ENCODE measurements around the gene LIPG. TPM values are rescaled to one million over a fixed set of nuclear protein-coding genes. Genes with fewer than 3 reads are reported as not detected.

LIPG gene
- total RNA-seq, 1 experiment from 2014 or later, result 6.1 TPM

GRCh38 chr18:49529596-49529995 lies 32.3 kb upstream of the LIPG start:
- no peak overlapping the region for H2BK20ac ChIP-seq (ENCODE audit: low read depth, low read length, poor library complexity, severe bottlenecking)
- peaks cover 13 to 18% of the 10 kb centered on the region in 2 experiments for H3K9me3 Mint-ChIP-seq
- H3K79me2 ChIP-seq (ENCODE audit: insufficient read depth, low read length), result no peaks in the 10 kb centered on the region
- H3K36me3 Mint-ChIP-seq (ENCODE audit: insufficient read depth in 1 of 3, low read depth in 3 of 3), result peaks cover 8 to 14% (median 11%) of the 10 kb centered on the region in 3 experiments; a peak in 6 of 7 replicates
- 0 out of 2 replicates have a peak, but pooled peaks cover 2% of the 10 kb centered on the region for H3K27me3 Mint-ChIP-seq (ENCODE audit: low read depth)
- no peak overlapping the region for H4K8ac ChIP-seq (replicated peaks; ENCODE audit: insufficient read length, low read depth, low read length)
- no peaks in the 10 kb centered on the region for H3K9me3 ChIP-seq (ENCODE audit: control insufficient read depth, low read depth, low read length)
- H4K5ac ChIP-seq (ENCODE audit: insufficient read length, low read depth, low read length), result no peak overlapping the region
- no peak overlapping the region for H3K27ac Mint-ChIP-seq
- H3K4me2 ChIP-seq (ENCODE audit: insufficient read depth, insufficient read length, low read length), result no peak overlapping the region
- no peak overlapping the region for H2AK5ac ChIP-seq (ENCODE audit: insufficient read length, low read length)
- H4K20me1 ChIP-seq (ENCODE audit: control insufficient read depth, insufficient read depth, insufficient read length), result no peaks in the 10 kb centered on the region
- H3K23ac ChIP-seq (ENCODE audit: insufficient read length, low read depth, low read length), result no peak overlapping the region
- no peak overlapping the region for H3K56ac ChIP-seq (ENCODE audit: insufficient read length, low read depth, low read length)
- H2BK12ac ChIP-seq (ENCODE audit: insufficient read length, low read depth, low read length), result no peak overlapping the region
- no peak overlapping the region for H2AFZ ChIP-seq (ENCODE audit: low read length)
- WGBS (ENCODE audit: extremely low coverage, insufficient read length, low lambda C conversion rate), result no CpG with 5 or more reads among the region's 3 CpGs
- H3K79me1 ChIP-seq (ENCODE audit: insufficient read depth, low read depth, low read length, poor library complexity, severe bottlenecking), result no peaks in the 10 kb centered on the region
- peaks cover 17 to 25% of the 10 kb centered on the region in 2 experiments for H3K4me1 Mint-ChIP-seq
- no peak overlapping the region for H2BK120ac ChIP-seq (ENCODE audit: low read depth, low read length, poor library complexity, severe bottlenecking)
- no peak for DNase-seq
- no peak overlapping the region for H3K18ac ChIP-seq (ENCODE audit: insufficient read length, low read depth, low read length)
- H3K4ac ChIP-seq (ENCODE audit: low read depth, low read length), result no peak overlapping the region
- no peak overlapping the region for H3K14ac ChIP-seq (ENCODE audit: insufficient read depth, low read length)
- H3K27me3 ChIP-seq (ENCODE audit: insufficient read depth, low read length), result no peaks in the 10 kb centered on the region
- no peaks in the 10 kb centered on the region for H3K23me2 ChIP-seq (ENCODE audit: insufficient read length, low read depth, low read length, poor library complexity, severe bottlenecking)
- no peak overlapping the region for H3K9ac ChIP-seq (ENCODE audit: extremely low read depth, insufficient read length, low read length)
- TF ChIP-seq CTCF (conservative IDR thresholded peaks at IDR 0.05), result no peak
- H2BK15ac ChIP-seq (ENCODE audit: low read depth, low read length), result no peak overlapping the region
- no peak overlapping the region for H3T11ph ChIP-seq (ENCODE audit: low read length)
- H3K4me3 Mint-ChIP-seq, result no peak overlapping the region
- no peak overlapping the region for H4K91ac ChIP-seq (ENCODE audit: insufficient read length, low read depth, low read length)
- no peak overlapping the region for H3K27ac ChIP-seq (ENCODE audit: insufficient read length, low read depth, low read length)
- no peak overlapping the region for H2BK5ac ChIP-seq (ENCODE audit: insufficient read length, low read length)
- peaks cover 3% of the 10 kb centered on the region; the same call in 1 of the 2 replicates for H3K4me1 ChIP-seq (ENCODE audit: insufficient read depth, low read length)
